SK-N-MC (cell line): Measurements from ENCODE around the gene PTPRJ.

Experiments
- EZH2 ChIP-seq: fragments of 200-600 bp; sonication (generic); IDR thresholded peaks from one replicate; pipeline ENCODE4 v1.6.1; 2017; ENCODE audit warnings: antibody characterized with exemption
- FOXP2 ChIP-seq: optimal IDR thresholded peaks from 2 replicates; pipeline ENCODE3; 2011; ENCODE audit warnings: mild to moderate bottlenecking, moderate library complexity; ENCODE audit not compliant: insufficient read depth; ENCODE audit errors: extremely low read length, control extremely low read depth
- POLR2AphosphoS5 ChIP-seq: IDR thresholded peaks from 2 replicates; pipeline ENCODE4 v1.6.1; 2012; ENCODE audit warnings: mild to moderate bottlenecking, low read depth, low read length, borderline replicate concordance

GRCh38 chr11:48055292-48056132 is 75.2 kb downstream of the PTPRJ start:
- TF ChIP-seq EZH2 (no peak), POLR2AphosphoS5 (no peak), FOXP2 (no peak)
